ENCODE results near the gene TSPAN32.

- TF ChIP-seq, protein P1, sequence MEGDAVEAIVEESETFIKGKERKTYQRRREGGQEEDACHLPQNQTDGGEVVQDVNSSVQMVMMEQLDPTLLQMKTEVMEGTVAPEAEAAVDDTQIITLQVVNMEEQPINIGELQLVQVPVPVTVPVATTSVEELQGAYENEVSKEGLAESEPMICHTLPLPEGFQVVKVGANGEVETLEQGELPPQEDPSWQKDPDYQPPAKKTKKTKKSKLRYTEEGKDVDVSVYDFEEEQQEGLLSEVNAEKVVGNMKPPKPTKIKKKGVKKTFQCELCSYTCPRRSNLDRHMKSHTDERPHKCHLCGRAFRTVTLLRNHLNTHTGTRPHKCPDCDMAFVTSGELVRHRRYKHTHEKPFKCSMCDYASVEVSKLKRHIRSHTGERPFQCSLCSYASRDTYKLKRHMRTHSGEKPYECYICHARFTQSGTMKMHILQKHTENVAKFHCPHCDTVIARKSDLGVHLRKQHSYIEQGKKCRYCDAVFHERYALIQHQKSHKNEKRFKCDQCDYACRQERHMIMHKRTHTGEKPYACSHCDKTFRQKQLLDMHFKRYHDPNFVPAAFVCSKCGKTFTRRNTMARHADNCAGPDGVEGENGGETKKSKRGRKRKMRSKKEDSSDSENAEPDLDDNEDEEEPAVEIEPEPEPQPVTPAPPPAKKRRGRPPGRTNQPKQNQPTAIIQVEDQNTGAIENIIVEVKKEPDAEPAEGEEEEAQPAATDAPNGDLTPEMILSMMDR (optimal IDR thresholded peaks at IDR 0.05 in 1 of 3, IDR thresholded peaks at IDR 0.05 in 1 of 3, conservative IDR thresholded peaks at IDR 0.05 in 1 of 3; ENCODE audit: extremely low read depth in 1 of 3, insufficient read depth in 2 of 3, low read length in 3 of 3): no peak
- no peak for TF ChIP-seq EZH2 (IDR thresholded peaks at IDR 0.05; ENCODE audit: low read length)
Observed at GRCh38 chr11:2318123-2318522, 16.3 kb downstream of the TSPAN32 start.

Data from keratinocyte (primary cell).